H1 (cell line): ENCODE measurements around the gene DEPP1. TPM values are rescaled to one million over a fixed set of nuclear protein-coding genes. Genes with fewer than 3 reads are reported as not detected.

Experiments used
- CTCF ChIA-PET: fragments of 300-600 bp; sonication (Branson Sonifier 250); formaldehyde crosslinking; loops from one replicate; lab custom pipeline; 2021; ENCODE audit not compliant: partially characterized antibody; lab: Charles Lee
- POLR2A ChIA-PET: fragments of 300-600 bp; sonication (Branson Sonifier 250); formaldehyde crosslinking; loops from one replicate; lab custom pipeline; 2021; ENCODE audit warnings: inconsistent platforms; ENCODE audit not compliant: partially characterized antibody; lab: Charles Lee
- DNase-seq, 2 experiments: peaks; one replicate each; pipeline versions ENCODE4 v3.0.0 to v3.0.0-alpha.2; 2010 to 2022; ENCODE audit warnings: low spot score in 2 of 2, low read depth in 1 of 2, mixed read lengths in 1 of 2
- FAIRE-seq: peaks from 2 replicates; lab custom pipeline; 2011; peaks lifted over from hg19 to GRCh38; lab: Jason Lieb, UNC
- H2AFZ ChIP-seq: 2 replicates; pipeline ENCODE4 v1.8.1; 2012; ENCODE audit warnings: low read length, inconsistent platforms
- H2AK5ac ChIP-seq: 2 replicates; pipeline ENCODE4 v1.6.1; 2013; ENCODE audit warnings: low read depth, low read length
- H2BK120ac ChIP-seq: replicated peaks from 2 replicates; pipeline ENCODE3; 2013; ENCODE audit warnings: low read depth, low read length, inconsistent platforms
- H2BK12ac ChIP-seq: 2 replicates; pipeline ENCODE4 v1.6.1; 2013; ENCODE audit warnings: low read depth, low read length
- H2BK15ac ChIP-seq: 2 replicates; pipeline ENCODE4 v1.6.1; 2013; ENCODE audit warnings: low read length
- H2BK20ac ChIP-seq: 2 replicates; pipeline ENCODE4 v1.6.1; 2013; ENCODE audit warnings: low read length
- H2BK5ac ChIP-seq: 2 replicates; pipeline ENCODE4 v1.6.1; 2013; ENCODE audit warnings: low read depth, low read length
- H3K14ac ChIP-seq: 2 replicates; pipeline ENCODE4 v1.6.1; 2013; ENCODE audit warnings: inconsistent platforms; ENCODE audit not compliant: insufficient read length
- H3K18ac ChIP-seq: 2 replicates; pipeline ENCODE4 v1.6.1; 2013; ENCODE audit warnings: low read length; ENCODE audit errors: extremely low read depth
- H3K23ac ChIP-seq: 2 replicates; pipeline ENCODE4 v1.6.1; 2013; ENCODE audit warnings: inconsistent platforms; ENCODE audit not compliant: insufficient read length
- H3K23me2 ChIP-seq: 2 replicates; pipeline ENCODE4 v1.6.1; 2013; ENCODE audit warnings: low read depth, low read length
- H3K27ac ChIP-seq: 2 replicates; pipeline ENCODE4 v1.6.1; 2011; ENCODE audit warnings: low read depth, low read length, inconsistent platforms
- H3K27me3 ChIP-seq, 4 experiments: replicated peaks in 1 of 4; 1 replicate in 1 of 4; 2 replicates in 3 of 4; pipeline versions ENCODE4 v1.6.1 to v1.8.1; 2011 to 2013; ENCODE audit warnings: low read length in 3 of 4, mild to moderate bottlenecking in 3 of 4, inconsistent platforms in 2 of 4, mixed read lengths in 2 of 4, moderate library complexity in 1 of 4; ENCODE audit not compliant: control insufficient read depth in 3 of 4, insufficient read depth in 3 of 4; ENCODE audit errors: extremely low read depth in 1 of 4
- H3K36me3 ChIP-seq, 4 experiments: 2 replicates each; pipeline versions ENCODE4 v1.6.1 to v1.8.1; 2011 to 2013; ENCODE audit warnings: mild to moderate bottlenecking in 4 of 4, low read length in 3 of 4, moderate library complexity in 2 of 4, control low read depth in 1 of 4, inconsistent platforms in 1 of 4; ENCODE audit not compliant: insufficient read depth in 4 of 4, control insufficient read depth in 2 of 4
- H3K4ac ChIP-seq: replicated peaks from 2 replicates; pipeline ENCODE3; 2013; ENCODE audit warnings: low read length, low read depth, mixed read lengths, inconsistent platforms; ENCODE audit not compliant: insufficient read length
- H3K4me1 ChIP-seq, 4 experiments: replicated peaks in 1 of 4; 1 replicate in 1 of 4; 2 replicates in 3 of 4; pipeline versions ENCODE4 v1.6.1 to v1.8.1; 2011 to 2013; ENCODE audit warnings: low read length in 3 of 4, inconsistent platforms in 2 of 4, mixed read lengths in 1 of 4; ENCODE audit not compliant: insufficient read depth in 4 of 4, control insufficient read depth in 3 of 4
- H3K4me2 ChIP-seq, 2 experiments: 2 replicates each; pipeline versions ENCODE4 v1.6.1 to v1.8.1; 2011 to 2013; ENCODE audit warnings: low read depth in 2 of 2, low read length in 2 of 2, control low read depth in 1 of 2, inconsistent platforms in 1 of 2, mild to moderate bottlenecking in 1 of 2; ENCODE audit not compliant: insufficient read depth in 1 of 2
- H3K4me3 ChIP-seq, 4 experiments: fragments of 200-600, 300-600 bp in 1 of 4; sonication (generic), shearing (Covaris generic), sonication (Bioruptor Twin) in 1 of 4; 2 replicates each; pipeline versions ENCODE4 v1.5.1 to v1.8.1; 2011 to 2016; ENCODE audit warnings: low read length in 4 of 4, low read depth in 3 of 4, control low read depth in 2 of 4, inconsistent platforms in 2 of 4, mild to moderate bottlenecking in 2 of 4, mixed read lengths in 1 of 4, moderate library complexity in 1 of 4; ENCODE audit not compliant: insufficient read depth in 2 of 4; ENCODE audit errors: extremely low read depth in 1 of 4
- H3K56ac ChIP-seq: replicated peaks from 2 replicates; pipeline ENCODE3; 2013; ENCODE audit warnings: low read depth, mild to moderate bottlenecking, mixed read lengths, low read length, inconsistent platforms; ENCODE audit not compliant: insufficient read length
- H3K79me1 ChIP-seq: 2 replicates; pipeline ENCODE4 v1.6.1; 2013; ENCODE audit warnings: low read depth, low read length, control low read depth
- H3K79me2 ChIP-seq, 2 experiments: 2 replicates each; pipeline versions ENCODE4 v1.6.1 to v1.8.1; 2012 to 2013; ENCODE audit warnings: low read length in 2 of 2, mild to moderate bottlenecking in 2 of 2, inconsistent platforms in 1 of 2; ENCODE audit not compliant: insufficient read depth in 2 of 2, control insufficient read depth in 1 of 2
- H3K9ac ChIP-seq, 4 experiments: replicated peaks in 1 of 4; 1 replicate in 1 of 4; 2 replicates in 3 of 4; pipeline versions ENCODE4 v1.6.1 to v1.8.1; 2011 to 2013; ENCODE audit warnings: low read depth in 3 of 4, low read length in 3 of 4, control low read depth in 2 of 4, mild to moderate bottlenecking in 2 of 4, moderate library complexity in 2 of 4, inconsistent platforms in 1 of 4; ENCODE audit errors: extremely low read depth in 1 of 4
- H3K9me3 ChIP-seq, 2 experiments: 2 replicates each; pipeline versions ENCODE4 v1.6.1 to v1.8.1; 2012 to 2013; ENCODE audit warnings: mild to moderate bottlenecking in 2 of 2, moderate library complexity in 2 of 2, control low read depth in 1 of 2, inconsistent platforms in 1 of 2, low read depth in 1 of 2, low read length in 1 of 2, mixed read lengths in 1 of 2; ENCODE audit not compliant: insufficient read depth in 2 of 2
- H4K20me1 ChIP-seq, 2 experiments: replicated peaks in 1 of 2; 2 replicates each; pipeline versions ENCODE3 to v1.8.1; 2011 to 2013; ENCODE audit warnings: inconsistent platforms in 2 of 2, low read length in 2 of 2, mild to moderate bottlenecking in 1 of 2; ENCODE audit not compliant: insufficient read depth in 2 of 2, control insufficient read depth in 1 of 2
- H4K5ac ChIP-seq: 2 replicates; pipeline ENCODE4 v1.6.1; 2013; ENCODE audit warnings: low read length, low read depth, mixed read lengths, inconsistent platforms; ENCODE audit not compliant: insufficient read length
- H4K8ac ChIP-seq: 2 replicates; pipeline ENCODE4 v1.8.0; 2013; ENCODE audit warnings: mild to moderate bottlenecking, moderate library complexity, low read length, inconsistent platforms; ENCODE audit not compliant: insufficient read depth; ENCODE audit errors: extremely low read depth
- H4K91ac ChIP-seq: replicated peaks from 2 replicates; pipeline ENCODE3; 2013; ENCODE audit warnings: low read length, mixed read lengths, inconsistent platforms; ENCODE audit not compliant: insufficient read length
- WGBS, 2 experiments: shearing (Covaris generic) in 1 of 2; methylation state at CpG; one replicate each; pipeline versions ENCODE4 v1.1.6 to v1.1.7; 2013 to 2015; ENCODE audit warnings: low lambda C conversion rate in 2 of 2, mixed read lengths in 2 of 2, inconsistent platforms in 1 of 2, low coverage in 1 of 2, missing lambda C conversion rate in 1 of 2; ENCODE audit not compliant: insufficient replicate concordance in 2 of 2, insufficient coverage in 1 of 2, insufficient read length in 1 of 2; ENCODE audit errors: extremely low coverage in 1 of 2, missing lambda C conversion rate in 1 of 2; 5-methylcytosine and 5-hydroxymethylcytosine counted together
- polyA plus RNA-seq, 7 experiments: library from polyadenylated mRNA; depleted of rRNA in 3 of 7; stranded (reverse) in 5 of 7; unstranded in 2 of 7; fragments of >200 nt in 5 of 7; fragments of 200-250 nt in 2 of 7; gene quantifications; 1 replicate in 5 of 7; 2 replicates in 1 of 7; 4 replicates in 1 of 7; pipeline versions ENCODE4 v1.2.1 to v1.2.3, GENCODE V29; 2011 to 2013; ENCODE audit warnings: missing spikeins in 2 of 7, mixed read lengths in 2 of 7
- total RNA-seq: library from RNA; stranded (reverse); fragmentation: NEBNext Ultra II Directional; extraction: Animal tissue kit (Norgen Biotek cat#: 25700); gene quantifications from 2 replicates; pipeline ENCODE4 v1.2.1, GENCODE V29; 2021

Gene DEPP1
- total and polyA plus RNA-seq, 2 of the 8 experiments (the other 6 are each of a cell fraction or from before 2014, with no cell fraction given), result 0.67 to 4.5 TPM

GRCh38 chr10:44986179-44986578 lies 7.6 kb upstream of the DEPP1 start:
- H3K4me1 ChIP-seq, result peaks cover 9 to 30% (median 20%) of the 10 kb centered on the region in 4 experiments; a peak in 6 of 7 replicates
- no peak overlapping the region; the same call in 1 of the 2 replicates for H3K18ac ChIP-seq
- H3K27me3 ChIP-seq, result peaks cover 0 to 3% (median 1%) of the 10 kb centered on the region in 4 experiments; a peak in 4 of 7 replicates
- WGBS, 2 experiments, result 100% methylated on average over 3 of the region's 3 CpGs; no CpG with 5 or more reads in 1 of the 2 experiments
- H3K4ac ChIP-seq, result no peak overlapping the region
- H2AK5ac ChIP-seq, result no peak overlapping the region
- H4K20me1 ChIP-seq, result no peaks in the 10 kb centered on the region
- DNase-seq (no peak), FAIRE-seq (no peak)
- H3K4me3 ChIP-seq, result no peak overlapping the region
- POLR2A ChIA-PET, result interaction anchor here (0.9 to 1.4 kb wide), 3 partner anchors 12 to 53 kb away, joined by 3 to 4 read pairs (median 3); no protein-coding TSS in a partner anchor
- peak overlapping the region; percentile 2; the same call in 1 of the 2 replicates for H2BK12ac ChIP-seq
- no peak overlapping the region for H2BK120ac ChIP-seq
- H2AFZ ChIP-seq, result no peak overlapping the region
- H4K5ac ChIP-seq, result no peak overlapping the region
- H2BK20ac ChIP-seq, result peak overlapping the region; percentile 38
- H4K91ac ChIP-seq, result no peak overlapping the region
- no peak overlapping the region for H3K56ac ChIP-seq
- no peaks in the 10 kb centered on the region for H3K23me2 ChIP-seq
- H4K8ac ChIP-seq, result no peak overlapping the region
- H3K79me1 ChIP-seq, result no peaks in the 10 kb centered on the region
- no peak overlapping the region for H3K23ac ChIP-seq
- no peak overlapping the region for H2BK5ac ChIP-seq
- H3K9me3 ChIP-seq, result no peaks in the 10 kb centered on the region
- no peak overlapping the region for H3K27ac ChIP-seq
- CTCF ChIA-PET, result interaction anchor here (0.9 to 12.1 kb wide), 6 partner anchors 10 to 52 kb away, joined by 3 to 117 read pairs (median 6); no protein-coding TSS in a partner anchor
- no peak overlapping the region for H3K4me2 ChIP-seq
- H2BK15ac ChIP-seq, result no peak overlapping the region
- no peak overlapping the region for H3K14ac ChIP-seq
- H3K79me2 ChIP-seq, result no peaks in the 10 kb centered on the region
- H3K36me3 ChIP-seq, result peaks cover 0 to 7% (median 0%) of the 10 kb centered on the region in 4 experiments; a peak in 1 of 8 replicates
- H3K9ac ChIP-seq, result no peak overlapping the region
